HG02759 (cell line): Measurements from ENCODE around the gene SUN2.

Experiments used
- ATAC-seq: cut with Tn5 transposase; IDR thresholded peaks from one replicate; pipeline ENCODE4 v1.9.1; 2021; ENCODE audit warnings: mild to moderate bottlenecking, moderate library complexity; ENCODE audit not compliant: unreplicated experiment

Gene SUN2

GRCh38 chr22:38737302-38738060 lies 18.3 kb downstream of the SUN2 start:
- no peak for ATAC-seq

DNA sequence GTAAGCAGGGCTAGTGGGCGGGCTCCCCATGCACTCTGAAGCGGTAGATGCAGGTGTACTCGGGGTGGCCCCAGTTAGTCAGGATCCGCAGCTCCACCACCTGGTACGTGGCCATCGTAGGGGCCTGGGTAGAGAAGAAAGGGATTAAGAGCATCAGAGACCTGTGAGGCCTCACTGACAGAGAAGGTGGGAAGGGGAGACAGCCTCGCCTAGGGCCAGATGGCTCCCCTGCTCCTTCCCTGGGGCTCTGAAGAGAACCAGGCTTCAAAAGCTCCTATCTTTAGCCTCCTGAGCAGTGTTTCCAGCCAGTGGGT lies 19.6 kb downstream of the SUN2 start:
- no peak for ATAC-seq

- no peak for ATAC-seq
Measured at GRCh38 chr22:38735465-38736256, 20.1 kb downstream of the SUN2 start.

- no peak for ATAC-seq
Measured at GRCh38 chr22:38735126-38735464, 20.7 kb downstream of the SUN2 start.

DNA sequence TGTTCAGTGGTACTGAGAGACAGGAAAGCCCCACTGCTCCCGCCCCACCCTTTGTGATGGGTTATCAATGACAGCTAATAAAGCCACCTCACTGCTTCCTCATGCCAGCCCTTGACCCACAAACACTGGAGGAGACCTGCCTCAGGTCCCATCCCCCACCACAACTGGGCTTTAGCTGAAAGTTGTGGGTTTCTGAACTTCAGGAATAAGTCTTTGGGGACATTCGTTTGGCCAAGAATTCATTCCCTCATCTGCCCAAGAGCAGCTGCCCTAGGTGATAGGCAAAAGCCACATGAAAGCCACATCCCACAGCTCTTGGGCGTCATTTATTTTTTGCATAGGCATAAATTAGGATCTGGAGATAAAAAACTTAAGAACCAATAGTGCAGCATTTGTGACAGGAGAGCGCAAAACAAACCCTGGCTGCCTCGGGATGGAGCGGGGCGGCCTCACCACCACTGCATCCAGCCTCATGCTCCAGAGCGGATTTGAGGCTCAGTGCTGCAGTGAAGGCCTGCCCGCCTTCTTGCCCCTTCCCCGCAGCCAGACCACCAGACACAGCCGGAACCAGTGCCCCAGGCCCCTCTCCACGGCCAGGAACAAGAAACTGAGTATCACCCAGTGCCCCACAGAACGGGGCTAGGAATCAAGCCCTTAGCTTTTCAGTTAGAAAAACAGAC lies 21.2 kb downstream of the SUN2 start:
- no peak for ATAC-seq

DNA sequence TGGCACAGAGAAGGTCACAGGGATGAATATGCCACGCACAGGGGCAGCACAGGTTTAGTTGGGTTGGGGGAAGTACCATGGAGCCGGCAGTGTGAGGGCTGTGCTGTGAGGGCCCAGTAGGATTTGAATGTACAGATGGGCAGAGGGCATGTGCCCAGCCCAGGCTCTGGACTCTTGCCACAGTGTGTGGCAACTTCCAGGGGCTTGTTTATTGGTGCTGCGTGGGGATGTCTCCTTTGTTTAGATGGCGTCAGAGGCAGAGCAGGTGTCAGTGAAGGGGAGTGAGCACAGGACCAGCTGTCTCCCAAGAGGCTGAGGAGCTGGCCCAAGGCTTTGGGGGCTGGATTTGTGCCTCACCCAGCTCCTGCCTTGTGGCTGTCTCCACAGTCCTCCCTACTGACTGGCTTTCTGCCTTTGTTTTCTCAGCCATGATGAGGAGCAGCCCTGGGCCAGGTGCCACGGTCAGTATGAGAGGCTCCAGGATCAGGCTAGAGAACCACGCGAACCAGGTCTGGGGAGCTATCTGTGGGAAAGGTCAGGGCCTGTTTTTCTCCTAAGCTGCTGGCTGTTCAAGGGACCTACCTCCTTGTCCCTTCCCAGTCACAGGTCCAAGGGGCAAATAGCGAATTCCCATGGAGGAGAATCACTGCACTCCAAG lies 21.9 kb downstream of the SUN2 start:
- ATAC-seq = no peak

DNA sequence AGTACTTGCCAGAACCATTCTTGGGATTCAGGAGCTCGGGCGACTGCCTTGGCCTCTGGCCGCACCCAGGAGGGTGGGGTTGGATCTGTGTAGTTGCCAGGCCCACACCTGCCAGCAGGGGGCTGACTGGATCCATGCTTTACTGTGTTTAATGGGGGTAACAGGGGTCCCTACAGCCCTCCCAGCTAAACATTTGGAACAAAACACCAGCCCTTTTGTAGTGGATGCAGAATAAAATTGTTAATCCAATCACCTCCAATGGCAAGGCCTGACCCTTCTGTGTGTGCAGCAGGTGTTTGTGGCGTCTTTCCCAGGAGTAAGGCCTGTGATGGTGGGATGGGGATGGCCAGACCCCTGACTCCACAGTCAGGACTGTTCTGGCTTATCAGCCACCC lies 22.5 kb downstream of the SUN2 start:
- ATAC-seq = no peak

GRCh38 chr22:38732251-38732815 lies 23.5 kb downstream of the SUN2 start:
- ATAC-seq = no peak

GRCh38 chr22:38731703-38732161 lies 24.1 kb downstream of the SUN2 start:
- ATAC-seq = no peak

DNA sequence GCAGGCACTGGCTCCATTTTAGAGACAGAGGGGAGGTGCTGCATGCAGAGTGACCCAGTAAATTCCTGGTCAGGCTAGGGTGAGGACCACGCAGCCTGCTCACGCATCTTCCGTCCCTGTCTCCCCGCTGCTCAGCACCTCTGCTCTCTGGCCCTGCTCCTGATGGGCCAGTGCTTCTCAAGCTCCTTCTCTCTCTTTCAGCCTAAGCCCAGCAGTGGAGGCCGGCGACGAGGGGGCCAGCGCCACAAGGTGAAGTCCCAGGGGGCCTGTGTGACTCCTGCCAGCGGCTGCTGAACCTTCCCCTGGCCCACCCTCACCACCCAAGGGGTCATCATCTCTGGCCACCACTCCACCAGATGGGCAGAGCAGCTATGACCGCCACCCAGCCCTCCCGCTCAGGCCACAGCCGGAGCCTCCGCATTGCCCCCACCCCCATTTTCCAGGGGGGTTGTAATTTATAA lies 25.4 kb downstream of the SUN2 start:
- ATAC-seq = no peak

DNA sequence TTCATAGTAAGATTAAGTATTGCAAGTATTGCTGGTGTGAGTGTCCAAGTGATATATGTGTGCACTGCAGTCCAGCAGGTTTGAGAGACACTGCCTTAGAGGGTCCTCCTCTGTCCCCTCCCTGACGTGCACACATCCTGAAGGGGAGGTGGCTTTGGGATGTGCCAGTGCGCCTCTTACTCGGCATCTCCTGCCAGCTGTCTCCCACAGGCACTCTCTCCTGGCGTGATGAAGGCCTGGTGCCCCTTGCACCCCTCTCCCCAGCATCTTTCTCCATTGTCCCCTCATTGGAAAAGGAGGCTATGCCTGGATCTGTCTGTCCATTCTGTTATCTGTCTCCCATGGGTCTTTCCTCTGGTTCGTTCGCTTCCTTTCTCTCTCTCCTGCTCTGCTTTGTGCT lies 25.9 kb downstream of the SUN2 start:
- ATAC-seq = no peak

DNA sequence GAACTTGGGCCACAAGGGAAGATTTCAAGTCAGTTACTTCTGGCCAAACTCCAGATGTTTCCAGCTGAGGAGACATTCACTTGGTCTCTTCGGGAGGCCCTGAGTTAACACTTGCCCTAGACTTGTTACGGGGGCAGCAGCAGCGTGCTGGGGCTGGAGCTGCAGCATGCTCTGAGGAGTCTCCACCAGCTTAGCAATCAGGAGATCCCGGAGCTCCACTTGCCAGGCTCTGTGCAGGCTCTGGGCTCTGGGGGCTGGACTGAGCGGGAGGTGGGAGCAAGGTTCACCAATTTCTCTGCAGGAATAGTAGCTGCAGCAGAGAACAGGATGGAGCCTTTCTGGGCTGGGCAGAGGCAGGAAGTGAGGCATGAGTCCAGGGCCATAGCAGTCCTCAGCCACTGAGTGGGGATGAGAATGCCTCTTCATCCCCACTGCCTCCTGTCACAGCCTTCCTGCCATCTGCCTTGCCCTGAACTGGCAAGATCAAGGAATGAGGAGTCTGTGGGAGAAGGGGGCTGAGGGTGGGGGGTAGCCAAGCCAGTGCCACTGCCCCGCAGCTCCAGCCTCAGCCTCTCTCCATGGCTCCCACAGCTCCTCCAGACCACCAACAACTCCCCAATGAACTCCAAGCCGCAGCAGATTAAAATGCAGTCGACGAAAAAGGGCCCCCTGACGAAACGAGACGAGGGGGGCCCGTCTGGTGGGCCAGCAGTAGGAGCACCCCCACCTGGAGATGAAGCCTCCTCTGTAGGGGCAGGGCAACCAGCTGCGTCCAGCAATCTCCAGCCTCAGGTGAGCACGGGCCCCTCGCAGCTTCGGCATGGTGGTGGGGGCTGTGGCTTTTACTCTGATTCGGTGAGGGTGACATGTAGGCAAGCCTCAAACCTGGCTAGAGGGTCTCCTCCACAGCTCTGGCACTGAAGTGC lies 26.7 kb downstream of the SUN2 start:
- no peak for ATAC-seq

DNA sequence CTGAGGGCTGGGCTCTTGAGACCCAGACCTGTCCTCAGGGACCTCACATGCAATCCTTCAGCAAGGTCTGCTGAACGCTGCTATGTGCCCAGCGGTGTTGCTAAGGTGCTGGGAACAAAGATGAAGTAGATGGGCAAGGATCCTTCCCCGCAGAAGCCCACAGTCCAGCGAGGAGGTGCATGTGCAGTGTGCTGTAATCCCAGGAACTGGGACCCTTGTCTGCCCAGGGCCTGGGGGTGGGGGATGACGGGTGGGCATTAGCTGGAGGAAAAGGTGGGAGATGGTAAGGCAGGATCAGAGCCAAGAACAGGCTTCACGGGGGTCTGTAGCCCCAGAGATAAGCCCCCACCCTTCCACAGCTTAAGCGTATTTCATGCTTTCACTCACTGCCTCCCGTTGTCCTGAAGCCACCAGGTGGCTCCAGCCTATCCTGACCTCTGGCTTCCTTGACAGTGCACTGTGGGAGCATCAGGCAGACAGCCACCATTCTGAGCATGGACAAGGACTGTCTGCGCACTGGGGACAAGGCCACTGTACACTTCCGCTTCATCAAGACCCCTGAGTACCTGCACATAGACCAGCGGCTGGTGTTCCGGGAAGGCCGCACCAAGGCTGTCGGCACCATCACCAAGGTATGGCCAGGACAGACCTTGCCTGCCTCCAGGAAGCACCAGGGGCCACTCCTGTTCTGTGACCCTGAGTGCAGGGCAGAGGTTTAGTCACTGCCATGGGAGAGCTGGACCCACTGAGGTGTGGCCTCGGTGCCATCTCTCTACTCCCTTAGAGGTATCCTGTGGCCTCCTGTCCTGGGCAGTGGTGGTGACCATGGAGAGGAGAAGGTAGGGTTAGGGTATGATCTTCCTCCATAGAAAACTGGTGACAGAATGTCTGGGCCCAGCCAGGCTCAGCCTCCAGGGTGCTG lies 28.0 kb downstream of the SUN2 start:
- ATAC-seq = no peak

- ATAC-seq = no peak
Measured at GRCh38 chr22:38727123-38727522, 28.7 kb downstream of the SUN2 start.

DNA sequence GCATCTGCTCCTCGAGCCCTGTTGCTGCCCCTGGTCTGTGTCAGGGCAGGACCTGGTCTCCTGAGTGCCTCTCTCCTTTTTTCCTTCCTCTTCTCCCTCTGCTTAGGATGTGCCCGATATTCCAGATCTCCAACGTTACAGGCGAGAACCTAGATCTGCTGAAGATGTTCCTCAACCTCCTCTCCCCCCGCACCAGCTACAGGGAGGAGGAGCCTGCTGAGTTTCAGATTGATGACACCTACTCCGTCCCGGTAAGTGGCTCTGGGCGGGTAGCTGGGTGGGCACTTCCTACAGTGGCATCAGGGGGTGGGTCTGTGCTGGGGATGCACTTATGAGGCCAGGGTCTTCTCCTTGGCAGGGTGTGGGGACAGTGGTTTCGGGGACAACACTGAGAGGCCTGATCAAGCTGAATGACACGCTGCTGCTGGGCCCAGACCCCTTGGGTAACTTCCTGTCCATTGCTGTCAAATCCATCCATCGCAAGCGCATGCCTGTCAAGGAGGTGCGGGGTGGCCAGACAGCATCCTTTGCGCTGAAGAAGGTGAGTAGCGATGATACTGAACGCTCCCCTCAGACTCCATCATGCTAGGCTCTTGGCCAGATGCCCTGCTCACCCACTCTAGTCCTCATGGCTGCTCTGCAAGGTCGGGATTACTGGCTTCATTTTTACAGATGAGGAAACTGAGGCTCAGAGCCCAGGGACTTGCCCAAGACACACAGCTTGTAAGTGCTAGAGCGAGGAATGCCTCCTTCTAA lies 29.7 kb downstream of the SUN2 start:
- no peak for ATAC-seq

GRCh38 chr22:38724926-38725571 lies 30.7 kb downstream of the SUN2 start:
- ATAC-seq = no peak

- no peak for ATAC-seq
Measured at GRCh38 chr22:38724176-38724575, 31.6 kb downstream of the SUN2 start.

DNA sequence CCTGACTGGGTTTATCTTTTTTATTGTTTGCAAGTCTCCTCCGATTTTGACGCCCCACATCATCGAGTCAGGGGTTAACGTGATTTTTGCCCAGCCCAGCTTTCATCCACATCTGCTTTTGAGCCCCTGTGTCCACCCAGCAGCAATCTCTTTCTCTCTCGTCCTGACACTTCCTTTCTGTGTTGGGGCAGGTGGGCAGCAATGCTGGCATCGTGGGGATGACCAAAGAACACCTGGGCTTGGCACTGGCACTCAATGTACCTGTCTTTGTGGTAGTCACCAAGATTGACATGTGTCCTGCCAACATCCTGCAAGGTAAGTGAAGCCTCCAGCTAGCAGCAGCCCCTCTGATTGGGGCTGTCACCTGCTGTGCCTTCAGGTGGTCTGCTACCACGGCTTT lies 34.2 kb downstream of the SUN2 start:
- ATAC-seq = no peak
